ENCODE data around the gene EDN2.
A peak's percentile ranks its signal among the peaks of the same experiment; 100 is the strongest.

Gene EDN2

GRCh38 chr1:41516168-41517061 is 31.9 kb upstream of the EDN2 start (continued):
- TF ChIP-seq PBX3 (CRISPR knock-in tag; IDR thresholded peaks at IDR 0.05), result no peak; the same call in 1 of the 2 replicates
- no peak for TF ChIP-seq ZFP69B (tag by site-specific recombination; IDR thresholded peaks at IDR 0.05)
- TF ChIP-seq GLIS2 (tag by site-specific recombination; IDR thresholded peaks at IDR 0.05), result peak; percentile 50
- TF ChIP-seq ZNF529 (tag by site-specific recombination; IDR thresholded peaks at IDR 0.05; ENCODE audit: insufficient replicate concordance), result no peak
- 0 out of 2 replicates have a peak, but pooled peaks have one; percentile 27 for TF ChIP-seq ZBTB8A (tag by site-specific recombination; IDR thresholded peaks at IDR 0.05)
- 0 out of 2 replicates have a peak, but pooled peaks have one; percentile 28 for TF ChIP-seq ZNF596 (tag by site-specific recombination; IDR thresholded peaks at IDR 0.05)
- no peak for TF ChIP-seq ZNF558 (tag by site-specific recombination; IDR thresholded peaks at IDR 0.05)
- no peak for TF ChIP-seq ZNF623 (tag by site-specific recombination; IDR thresholded peaks at IDR 0.05)
- peak; percentile 77 for TF ChIP-seq ZFHX2 (tag by site-specific recombination; conservative IDR thresholded peaks at IDR 0.05)
- TF ChIP-seq ZNF426 (tag by site-specific recombination; IDR thresholded peaks at IDR 0.05), result no peak
- TF ChIP-seq ZNF473 (tag by site-specific recombination; IDR thresholded peaks at IDR 0.05), result no peak
- no peak for TF ChIP-seq ZNF792 (tag by site-specific recombination; IDR thresholded peaks at IDR 0.05)
- TF ChIP-seq SP3 (tag by site-specific recombination; IDR thresholded peaks at IDR 0.05), result 0 out of 2 replicates have a peak, but pooled peaks have one; percentile 21
- TF ChIP-seq PRDM6 (tag by site-specific recombination; IDR thresholded peaks at IDR 0.05), result no peak
- peak; percentile 38 for TF ChIP-seq ZNF654 (tag by site-specific recombination; IDR thresholded peaks at IDR 0.05; ENCODE audit: low read depth)
- TF ChIP-seq PATZ1 (tag by site-specific recombination; IDR thresholded peaks at IDR 0.05), result 0 out of 2 replicates have a peak, but pooled peaks have one; percentile 23
- no peak for TF ChIP-seq BCL6B (tag by site-specific recombination; IDR thresholded peaks at IDR 0.05)
- TF ChIP-seq ZNF292 (tag by site-specific recombination; IDR thresholded peaks at IDR 0.05; ENCODE audit: borderline replicate concordance, low read depth), result no peak
- TF ChIP-seq ZNF16 (tag by site-specific recombination; IDR thresholded peaks at IDR 0.05; ENCODE audit: low read depth), result no peak
- no peak for TF ChIP-seq PRDM2 (tag by site-specific recombination; IDR thresholded peaks at IDR 0.05; ENCODE audit: borderline replicate concordance)
- TF ChIP-seq ZNF555 (tag by site-specific recombination; conservative IDR thresholded peaks at IDR 0.05), result no peak
- TF ChIP-seq ZNF544 (tag by site-specific recombination; IDR thresholded peaks at IDR 0.05), result no peak
- no peak for TF ChIP-seq ZNF777 (tag by site-specific recombination; IDR thresholded peaks at IDR 0.05; ENCODE audit: borderline replicate concordance)
- 0 out of 2 replicates have a peak, but pooled peaks have one; percentile 14 for TF ChIP-seq KLF16 (tag by site-specific recombination; IDR thresholded peaks at IDR 0.05)

All from HEK293 (cell line).